ENCODE measurements around the gene JARID2.

GRCh38 chr6:15413466-15414234, 167.8 kb downstream of the JARID2 start:
- TF ChIP-seq CTCF (conservative IDR thresholded peaks at IDR 0.05; ENCODE audit: low read length) = no peak
- no peak for TF ChIP-seq EZH2phosphoT487 (IDR thresholded peaks at IDR 0.05; ENCODE audit: borderline replicate concordance, low read depth, low read length)
